ENCODE measurements around the gene CUX1.

GRCh38 chr7:102178410-102178809 lies 361.0 kb downstream of the CUX1 start:
- TF ChIP-seq, protein P1, sequence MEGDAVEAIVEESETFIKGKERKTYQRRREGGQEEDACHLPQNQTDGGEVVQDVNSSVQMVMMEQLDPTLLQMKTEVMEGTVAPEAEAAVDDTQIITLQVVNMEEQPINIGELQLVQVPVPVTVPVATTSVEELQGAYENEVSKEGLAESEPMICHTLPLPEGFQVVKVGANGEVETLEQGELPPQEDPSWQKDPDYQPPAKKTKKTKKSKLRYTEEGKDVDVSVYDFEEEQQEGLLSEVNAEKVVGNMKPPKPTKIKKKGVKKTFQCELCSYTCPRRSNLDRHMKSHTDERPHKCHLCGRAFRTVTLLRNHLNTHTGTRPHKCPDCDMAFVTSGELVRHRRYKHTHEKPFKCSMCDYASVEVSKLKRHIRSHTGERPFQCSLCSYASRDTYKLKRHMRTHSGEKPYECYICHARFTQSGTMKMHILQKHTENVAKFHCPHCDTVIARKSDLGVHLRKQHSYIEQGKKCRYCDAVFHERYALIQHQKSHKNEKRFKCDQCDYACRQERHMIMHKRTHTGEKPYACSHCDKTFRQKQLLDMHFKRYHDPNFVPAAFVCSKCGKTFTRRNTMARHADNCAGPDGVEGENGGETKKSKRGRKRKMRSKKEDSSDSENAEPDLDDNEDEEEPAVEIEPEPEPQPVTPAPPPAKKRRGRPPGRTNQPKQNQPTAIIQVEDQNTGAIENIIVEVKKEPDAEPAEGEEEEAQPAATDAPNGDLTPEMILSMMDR (IDR thresholded peaks at IDR 0.05), result no peak
- TF ChIP-seq EP300 (IDR thresholded peaks at IDR 0.05; ENCODE audit: low read depth), result no peak
